Measurements from ENCODE around the gene PTPRT. TPM values are rescaled to one million over a fixed set of nuclear protein-coding genes. Genes with fewer than 3 reads are reported as not detected.

PTPRT gene
- total RNA-seq, 1 experiment from 2014 or later = 0.20 TPM

DNA sequence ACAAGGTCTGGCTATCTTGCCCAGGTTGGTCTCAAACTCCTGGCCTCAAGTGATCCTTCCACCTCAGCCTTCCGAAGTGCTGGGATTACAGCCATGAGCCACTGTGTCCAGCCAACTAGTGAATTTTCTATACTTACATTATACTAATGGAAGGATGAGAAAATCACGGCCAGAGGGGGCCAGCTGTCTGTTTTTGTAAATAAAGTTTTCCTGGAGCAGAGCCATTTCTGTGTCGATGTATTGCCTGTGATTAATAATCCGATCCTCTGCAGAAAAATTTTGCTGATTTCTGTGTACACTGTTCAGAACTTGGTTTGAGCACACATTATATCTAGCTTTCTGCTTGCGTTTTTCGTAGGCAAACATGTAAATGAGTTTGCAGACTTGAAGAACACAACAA, 28.8 kb downstream of the PTPRT start:
- no peaks in the 10 kb centered on the region for H3K36me3 Mint-ChIP-seq (ENCODE audit: insufficient read depth, unreplicated experiment)
- POLR2A ChIA-PET = no interaction called here

DNA sequence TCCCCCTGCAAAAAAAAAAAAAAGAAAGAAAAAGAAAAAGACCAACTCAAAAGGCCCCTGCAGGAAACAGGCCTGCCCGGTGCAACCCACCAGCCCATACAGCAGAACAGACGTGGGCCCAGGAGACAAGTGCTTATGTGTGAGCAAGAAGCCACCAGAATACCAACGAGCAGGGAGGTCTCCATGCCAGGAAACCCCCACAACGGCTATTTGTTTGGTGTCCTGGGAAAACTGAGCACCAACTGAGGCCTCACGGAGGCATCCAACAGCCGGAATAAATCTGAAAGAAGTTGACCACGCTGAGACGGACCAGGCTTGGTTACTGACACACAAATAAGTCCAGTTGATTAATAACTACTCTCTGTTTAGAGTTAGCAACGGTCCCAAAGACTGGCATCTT, 29.7 kb downstream of the PTPRT start:
- Mint-ChIP-seq H3K9me3 (ENCODE audit: unreplicated experiment) (peaks cover 9% of the 10 kb centered on the region), H3K27me3 (ENCODE audit: insufficient read depth, unreplicated experiment) (peaks cover 7% of the 10 kb centered on the region), H3K36me3 (ENCODE audit: insufficient read depth, unreplicated experiment) (no peaks in the 10 kb centered on the region), H3K27ac (ENCODE audit: unreplicated experiment) (no peak overlapping the region), H3K4me1 (ENCODE audit: low read depth, unreplicated experiment) (no peaks in the 10 kb centered on the region), H3K4me3 (ENCODE audit: unreplicated experiment) (no peak overlapping the region)
- DNase-seq = no peak
- Histone ChIP-seq H3K4me1 (no peaks in the 10 kb centered on the region), H3K9me3 (no peaks in the 10 kb centered on the region), H3K36me3 (ENCODE audit: control insufficient read depth, insufficient read depth, low read length) (no peaks in the 10 kb centered on the region), H3K27me3 (replicated peaks; ENCODE audit: control insufficient read depth, insufficient read depth, low read length) (no peaks in the 10 kb centered on the region), H3K4me3 (ENCODE audit: low read depth, low read length) (no peak overlapping the region)
- ChIA-PET CTCF (no interaction called here), POLR2A (no interaction called here)
- no TSS peak for BruUV-seq (replicated peaks)
- intact Hi-C loops (cut with micrococcal nuclease; ENCODE audit: unreplicated experiment) = no loop called here
- TF ChIP-seq, protein P1, sequence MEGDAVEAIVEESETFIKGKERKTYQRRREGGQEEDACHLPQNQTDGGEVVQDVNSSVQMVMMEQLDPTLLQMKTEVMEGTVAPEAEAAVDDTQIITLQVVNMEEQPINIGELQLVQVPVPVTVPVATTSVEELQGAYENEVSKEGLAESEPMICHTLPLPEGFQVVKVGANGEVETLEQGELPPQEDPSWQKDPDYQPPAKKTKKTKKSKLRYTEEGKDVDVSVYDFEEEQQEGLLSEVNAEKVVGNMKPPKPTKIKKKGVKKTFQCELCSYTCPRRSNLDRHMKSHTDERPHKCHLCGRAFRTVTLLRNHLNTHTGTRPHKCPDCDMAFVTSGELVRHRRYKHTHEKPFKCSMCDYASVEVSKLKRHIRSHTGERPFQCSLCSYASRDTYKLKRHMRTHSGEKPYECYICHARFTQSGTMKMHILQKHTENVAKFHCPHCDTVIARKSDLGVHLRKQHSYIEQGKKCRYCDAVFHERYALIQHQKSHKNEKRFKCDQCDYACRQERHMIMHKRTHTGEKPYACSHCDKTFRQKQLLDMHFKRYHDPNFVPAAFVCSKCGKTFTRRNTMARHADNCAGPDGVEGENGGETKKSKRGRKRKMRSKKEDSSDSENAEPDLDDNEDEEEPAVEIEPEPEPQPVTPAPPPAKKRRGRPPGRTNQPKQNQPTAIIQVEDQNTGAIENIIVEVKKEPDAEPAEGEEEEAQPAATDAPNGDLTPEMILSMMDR (IDR thresholded peaks at IDR 0.05; ENCODE audit: insufficient read depth in 1 of 2, low read depth in 1 of 2, low read length in 1 of 2, severe bottlenecking in 1 of 2, unreplicated experiment in 1 of 2) = no peak

More for the DNA sequence above, 28.8 kb downstream of the PTPRT start:
- no peak overlapping the region for H3K27ac Mint-ChIP-seq (ENCODE audit: unreplicated experiment)
- no peaks in the 10 kb centered on the region for H3K4me1 Mint-ChIP-seq (ENCODE audit: low read depth, unreplicated experiment)
- H3K27me3 Mint-ChIP-seq (ENCODE audit: insufficient read depth, unreplicated experiment) = peaks cover 11% of the 10 kb centered on the region
- Histone ChIP-seq H3K27me3 (replicated peaks; ENCODE audit: control insufficient read depth, insufficient read depth, low read length) (no peaks in the 10 kb centered on the region), H3K9me3 (peaks cover 4% of the 10 kb centered on the region; the same call in 1 of the 2 replicates), H3K4me1 (no peaks in the 10 kb centered on the region), H3K4me3 (ENCODE audit: low read depth, low read length) (no peak overlapping the region), H3K36me3 (ENCODE audit: control insufficient read depth, insufficient read depth, low read length) (no peaks in the 10 kb centered on the region)
- intact Hi-C loops (cut with micrococcal nuclease; ENCODE audit: unreplicated experiment) = no loop called here
- TF ChIP-seq, protein P1 (IDR thresholded peaks at IDR 0.05; ENCODE audit: insufficient read depth in 1 of 2, low read depth in 1 of 2, low read length in 1 of 2, severe bottlenecking in 1 of 2, unreplicated experiment in 1 of 2) = no peak
- BruUV-seq (replicated peaks) = no TSS peak
- H3K4me3 Mint-ChIP-seq (ENCODE audit: unreplicated experiment) = no peak overlapping the region
- no peak for DNase-seq
- CTCF ChIA-PET = no interaction called here
- peaks cover 19% of the 10 kb centered on the region for H3K9me3 Mint-ChIP-seq (ENCODE audit: unreplicated experiment)

DNA sequence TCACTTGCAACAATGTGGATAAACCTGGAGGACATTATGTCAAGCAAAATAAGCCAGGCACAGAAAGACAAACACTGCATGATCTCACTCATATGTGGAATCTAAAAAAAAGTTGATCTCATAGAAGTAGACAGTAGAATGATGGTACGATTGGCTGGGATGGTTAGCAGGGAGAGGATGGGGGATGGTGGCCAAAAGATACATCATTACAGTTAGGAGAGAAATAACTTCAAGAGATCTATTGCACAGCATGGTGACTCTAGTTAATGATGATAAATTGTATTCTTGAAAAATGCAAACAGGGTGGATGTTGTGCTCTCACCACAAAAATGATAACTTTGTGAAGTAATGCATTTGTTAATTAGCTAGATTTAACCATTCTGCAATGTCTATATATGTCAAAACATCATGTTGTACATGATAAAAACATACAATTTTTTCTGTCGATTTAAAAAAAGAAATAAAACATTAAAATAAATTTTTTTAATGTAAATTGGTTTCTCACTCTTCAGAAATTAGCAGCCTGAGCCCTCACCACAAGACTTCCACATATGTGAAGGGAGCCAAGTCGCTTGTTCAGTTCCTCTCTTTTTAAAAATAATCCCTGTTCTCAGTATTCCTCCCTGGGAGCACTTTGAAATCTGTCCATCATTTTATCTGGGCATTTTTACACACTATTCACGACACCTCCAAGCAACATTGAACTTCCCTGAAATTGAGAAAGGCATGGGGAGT, 34.2 kb downstream of the PTPRT start:
- Histone ChIP-seq H3K36me3 (ENCODE audit: control insufficient read depth, insufficient read depth, low read length) (no peaks in the 10 kb centered on the region), H3K4me3 (ENCODE audit: low read depth, low read length) (no peak overlapping the region), H3K27me3 (replicated peaks; ENCODE audit: control insufficient read depth, insufficient read depth, low read length) (no peaks in the 10 kb centered on the region), H3K4me1 (no peaks in the 10 kb centered on the region), H3K9me3 (no peaks in the 10 kb centered on the region)
- ChIA-PET CTCF (no interaction called here), POLR2A (no interaction called here)
- H3K4me1 Mint-ChIP-seq (ENCODE audit: low read depth, unreplicated experiment) = no peaks in the 10 kb centered on the region
- peaks cover 9% of the 10 kb centered on the region for H3K9me3 Mint-ChIP-seq (ENCODE audit: unreplicated experiment)
- no TSS peak for BruUV-seq (replicated peaks)
- no peak overlapping the region for H3K27ac Mint-ChIP-seq (ENCODE audit: unreplicated experiment)
- H3K4me3 Mint-ChIP-seq (ENCODE audit: unreplicated experiment) = no peak overlapping the region
- no peak for DNase-seq
- no peaks in the 10 kb centered on the region for H3K36me3 Mint-ChIP-seq (ENCODE audit: insufficient read depth, unreplicated experiment)
- peaks cover 8% of the 10 kb centered on the region for H3K27me3 Mint-ChIP-seq (ENCODE audit: insufficient read depth, unreplicated experiment)
- intact Hi-C loops (cut with micrococcal nuclease; ENCODE audit: unreplicated experiment) = no loop called here
- TF ChIP-seq, protein P1 (IDR thresholded peaks at IDR 0.05; ENCODE audit: insufficient read depth in 1 of 2, low read depth in 1 of 2, low read length in 1 of 2, severe bottlenecking in 1 of 2, unreplicated experiment in 1 of 2) = no peak
